OCI-LY7 (cell line): ENCODE measurements around the gene PCDHB8. TPM values are rescaled to one million over a fixed set of nuclear protein-coding genes. Genes with fewer than 3 reads are reported as not detected.
"Not testable (repeated sequence)": the region's sequence is repeated elsewhere in the genome, so short reads cannot be mapped to it uniquely, and the experiment has no call there.

ENCODE experiments used
- BruUV-seq: library from RNA; stranded (reverse); fragments of 400-500 nt; replicated peaks from 2 replicates; lab custom pipeline; 2021; lab: Mats Ljungman, UMichigan
- CTCF ChIA-PET: fragments of 300-600 bp; sonication (Branson Sonifier 250); formaldehyde crosslinking; loops from one replicate; lab custom pipeline; 2022; ENCODE audit warnings: antibody characterized with exemption; ENCODE audit not compliant: unreplicated experiment; lab: Charles Lee
- POLR2A ChIA-PET: fragments of 300-600 bp; sonication (Branson Sonifier 250); formaldehyde crosslinking; loops from one replicate; lab custom pipeline; 2022; ENCODE audit warnings: antibody characterized with exemption; lab: Charles Lee
- DNase-seq: peaks from one replicate; pipeline ENCODE4 v3.0.0-alpha.2; 2015; ENCODE audit warnings: low spot score
- H2AFZ ChIP-seq: fragments of 200-600 bp; sonication (generic), shearing (Covaris generic); 2 replicates; pipeline ENCODE4 v1.6.1; 2014; ENCODE audit warnings: mild to moderate bottlenecking, antibody characterized with exemption, low read length, moderate library complexity
- H3K27ac ChIP-seq: fragments of 200-600 bp; sonication (generic); 2 replicates; pipeline ENCODE4 v1.5.1; 2014; ENCODE audit warnings: mixed run types, low read depth, mild to moderate bottlenecking, moderate library complexity, low read length, inconsistent platforms; ENCODE audit not compliant: poor library complexity, severe bottlenecking
- H3K36me3 ChIP-seq: fragments of 200-600 bp; sonication (generic); 2 replicates; pipeline ENCODE4 v1.6.1; 2014; ENCODE audit warnings: mild to moderate bottlenecking, antibody characterized with exemption, low read length, moderate library complexity, mixed read lengths; ENCODE audit not compliant: insufficient read depth
- H3K4me1 ChIP-seq: fragments of 200-600 bp; sonication (generic); 2 replicates; pipeline ENCODE4 v1.5.1; 2014; ENCODE audit warnings: mild to moderate bottlenecking, low read length; ENCODE audit not compliant: insufficient read depth, poor library complexity, severe bottlenecking
- H3K4me2 ChIP-seq: fragments of 200-600 bp; sonication (generic); 2 replicates; pipeline ENCODE4 v1.6.1; 2014; ENCODE audit warnings: mild to moderate bottlenecking, low read length
- H3K4me3 ChIP-seq: fragments of 200-600 bp; sonication (generic); 2 replicates; pipeline ENCODE4 v1.5.1; 2014; ENCODE audit warnings: mild to moderate bottlenecking, low read depth, low read length; ENCODE audit not compliant: poor library complexity, severe bottlenecking
- H3K79me2 ChIP-seq: fragments of 200-600 bp; sonication (generic); 2 replicates; pipeline ENCODE4 v1.6.1; 2016; ENCODE audit warnings: low read depth, mild to moderate bottlenecking, low read length, moderate library complexity, mixed read lengths; ENCODE audit not compliant: insufficient read depth
- H3K9me2 ChIP-seq: fragments of 200-600 bp; sonication (generic); 2 replicates; pipeline ENCODE4 v1.6.1; 2016; ENCODE audit warnings: mild to moderate bottlenecking, low read length, mixed read lengths; ENCODE audit not compliant: insufficient read depth
- H3K9me3 ChIP-seq: fragments of 200-600 bp; sonication (generic); 2 replicates; pipeline ENCODE4 v1.6.1; 2014; ENCODE audit warnings: mild to moderate bottlenecking, mixed run types, low read length, mixed read lengths
- H4K20me1 ChIP-seq: fragments of 200-600 bp; sonication (generic); 2 replicates; pipeline ENCODE4 v1.6.1; 2014; ENCODE audit warnings: mild to moderate bottlenecking, antibody characterized with exemption, low read length, moderate library complexity, mixed read lengths; ENCODE audit not compliant: insufficient read depth
- EZH2phosphoT487 ChIP-seq: fragments of 200-600 bp; sonication (generic); IDR thresholded peaks from 2 replicates; pipeline ENCODE4 v1.6.1; 2018; ENCODE audit warnings: low read depth, borderline replicate concordance, mild to moderate bottlenecking, mixed run types, antibody characterized with exemption, low read length, moderate library complexity, mixed read lengths
- intact Hi-C: fragments of 100-400 bp; cut with micrococcal nuclease; formaldehyde crosslinking; loops from one replicate; pipeline ENCODE4 v1.10.0; 2022; ENCODE audit not compliant: unreplicated experiment
- total RNA-seq, 2 experiments: library from RNA; depleted of rRNA in 1 of 2; stranded (reverse); fragments of >200 nt in 1 of 2; shearing (Covaris generic) in 1 of 2; gene quantifications; 2 replicates each; pipeline ENCODE4 v1.2.3, GENCODE V29; 2014 to 2022
- TF ChIP-seq, protein P1 (sequence below): fragments of 200-600 bp; sonication (generic); conservative IDR thresholded peaks from 2 replicates; pipeline ENCODE4 v1.5.1; 2014; ENCODE audit warnings: mild to moderate bottlenecking, antibody characterized with exemption, low read length, moderate library complexity, mixed read lengths

The PCDHB8 gene
- total RNA-seq, 2 experiments from 2014 or later, result not detected

DNA sequence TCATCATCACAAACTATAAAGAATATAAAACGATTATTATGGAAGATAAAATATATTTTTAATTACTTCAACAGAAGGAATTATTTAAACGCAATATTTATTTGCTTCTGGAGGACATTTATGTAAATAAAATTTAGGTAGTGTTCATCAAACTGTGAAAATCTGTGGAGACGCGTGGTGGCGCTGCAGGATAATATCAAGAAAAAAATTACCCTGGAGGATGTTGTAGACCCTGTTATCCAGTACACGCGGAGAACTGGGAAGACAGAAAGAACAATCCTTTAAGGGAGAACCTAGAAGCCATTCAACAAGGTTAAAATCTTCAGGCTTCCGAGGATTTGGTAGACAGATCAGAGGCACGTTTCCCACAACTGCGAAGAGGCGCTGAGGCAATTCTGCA is 30.9 kb downstream of the PCDHB8 start, which contains the start of gene PCDHB12:
Gene PCDHB12 (plus strand): TSS at position 242 of the 400 bp plus-strand sequence. CDS start 189 bp downstream, outside the sequence.
- intact Hi-C loops, result no loop called here
- DNase-seq, result peak; percentile 19
- Histone ChIP-seq H3K9me3 (no peaks in the 10 kb centered on the region), H4K20me1 (no peaks in the 10 kb centered on the region), H3K79me2 (no peaks in the 10 kb centered on the region), H3K9me2 (no peaks in the 10 kb centered on the region), H3K27ac (no peak within 1 kb of the TSS), H2AFZ (no peak within 1 kb of the TSS), H3K36me3 (no peaks in the 10 kb centered on the region), H3K4me3 (no peak within 1 kb of the TSS), H3K4me2 (no peak within 1 kb of the TSS), H3K4me1 (no peaks in the 10 kb centered on the region)
- ChIA-PET CTCF (no interaction called here), POLR2A (no interaction called here)
- TF ChIP-seq, protein P1, sequence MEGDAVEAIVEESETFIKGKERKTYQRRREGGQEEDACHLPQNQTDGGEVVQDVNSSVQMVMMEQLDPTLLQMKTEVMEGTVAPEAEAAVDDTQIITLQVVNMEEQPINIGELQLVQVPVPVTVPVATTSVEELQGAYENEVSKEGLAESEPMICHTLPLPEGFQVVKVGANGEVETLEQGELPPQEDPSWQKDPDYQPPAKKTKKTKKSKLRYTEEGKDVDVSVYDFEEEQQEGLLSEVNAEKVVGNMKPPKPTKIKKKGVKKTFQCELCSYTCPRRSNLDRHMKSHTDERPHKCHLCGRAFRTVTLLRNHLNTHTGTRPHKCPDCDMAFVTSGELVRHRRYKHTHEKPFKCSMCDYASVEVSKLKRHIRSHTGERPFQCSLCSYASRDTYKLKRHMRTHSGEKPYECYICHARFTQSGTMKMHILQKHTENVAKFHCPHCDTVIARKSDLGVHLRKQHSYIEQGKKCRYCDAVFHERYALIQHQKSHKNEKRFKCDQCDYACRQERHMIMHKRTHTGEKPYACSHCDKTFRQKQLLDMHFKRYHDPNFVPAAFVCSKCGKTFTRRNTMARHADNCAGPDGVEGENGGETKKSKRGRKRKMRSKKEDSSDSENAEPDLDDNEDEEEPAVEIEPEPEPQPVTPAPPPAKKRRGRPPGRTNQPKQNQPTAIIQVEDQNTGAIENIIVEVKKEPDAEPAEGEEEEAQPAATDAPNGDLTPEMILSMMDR, result peak; percentile 78
- TF ChIP-seq EZH2phosphoT487, result no peak
- no TSS peak for BruUV-seq

DNA sequence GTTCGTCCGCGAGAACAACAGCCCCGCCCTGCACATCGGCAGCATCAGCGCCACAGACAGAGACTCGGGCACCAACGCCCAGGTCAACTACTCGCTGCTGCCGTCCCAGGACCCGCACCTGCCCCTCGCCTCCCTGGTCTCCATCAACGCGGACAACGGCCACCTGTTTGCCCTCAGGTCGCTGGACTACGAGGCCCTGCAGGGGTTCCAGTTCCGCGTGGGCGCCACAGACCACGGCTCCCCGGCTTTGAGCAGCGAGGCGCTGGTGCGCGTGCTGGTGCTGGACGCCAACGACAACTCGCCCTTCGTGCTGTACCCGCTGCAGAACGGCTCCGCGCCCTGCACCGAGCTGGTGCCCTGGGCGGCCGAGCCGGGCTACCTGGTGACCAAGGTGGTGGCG is 32.7 kb downstream of the PCDHB8 start:
- H3K4me3 ChIP-seq, CTCF ChIA-PET, H3K9me3 ChIP-seq, POLR2A ChIA-PET, H3K9me2 ChIP-seq, H3K4me2 ChIP-seq, DNase-seq, H4K20me1 ChIP-seq, BruUV-seq, H3K79me2 ChIP-seq, H3K36me3 ChIP-seq, H2AFZ ChIP-seq, H3K4me1 ChIP-seq, H3K27ac ChIP-seq: not testable (repeated sequence)
- intact Hi-C loops, result loop anchor here (10.0 kb wide), 1 partner anchor 355 kb away; no protein-coding TSS in a partner anchor

GRCh38 chr5:141210849-141211248 is 33.3 kb downstream of the PCDHB8 start:
- POLR2A ChIA-PET, H3K9me2 ChIP-seq, CTCF ChIA-PET, H3K36me3 ChIP-seq, H3K4me3 ChIP-seq, H3K27ac ChIP-seq, DNase-seq, H3K79me2 ChIP-seq, H2AFZ ChIP-seq, H3K4me1 ChIP-seq, H4K20me1 ChIP-seq, H3K9me3 ChIP-seq, BruUV-seq, H3K4me2 ChIP-seq: not testable (repeated sequence)
- intact Hi-C loops, result loop anchor here (10.0 kb wide), 1 partner anchor 354 kb away; no protein-coding TSS in a partner anchor
